ENCODE measurements around the gene TPSD1.

DNA sequence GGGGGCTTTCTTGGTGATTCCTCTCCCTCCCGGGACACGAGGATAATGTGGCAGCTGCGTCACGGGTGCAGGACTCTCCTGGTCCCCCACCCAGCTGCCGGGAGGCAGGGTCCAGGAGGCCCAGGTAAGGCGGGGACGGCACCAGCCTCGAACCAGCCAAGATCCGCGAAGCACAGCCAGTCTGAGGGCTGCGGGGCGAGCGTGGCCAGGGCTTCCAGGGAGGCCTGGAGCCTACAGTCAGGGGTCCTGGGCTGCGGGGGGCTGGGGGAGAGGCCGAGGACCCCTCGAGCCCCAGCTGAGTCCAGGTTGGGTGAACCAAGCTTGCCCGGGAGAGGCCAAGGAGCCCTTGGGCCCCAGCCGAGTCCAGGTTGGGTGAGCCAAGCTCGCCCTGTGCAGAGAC, 10.0 kb downstream of the TPSD1 start:
- TF ChIP-seq REST (IDR thresholded peaks at IDR 0.05; ENCODE audit: insufficient read depth in 1 of 2, low read depth in 2 of 2, low read length in 1 of 2): no peak
- TF ChIP-seq CTCF (IDR thresholded peaks at IDR 0.05): no peak

Measured in Panc1 (cell line).